Liver (tissue), 9 donors: ENCODE measurements around the gene CAMK2N2. TPM values are rescaled to one million over a fixed set of nuclear protein-coding genes. Genes with fewer than 3 reads are reported as not detected.

ENCODE experiments used
- DNase-seq: peaks from one replicate; pipeline ENCODE4 v3.0.0-alpha.2; 2017; ENCODE audit warnings: low spot score
- H3K27ac ChIP-seq, 2 donors: one replicate each; pipeline ENCODE4 v1.7.0; 2013; ENCODE audit warnings: inconsistent platforms in 2 of 2, low read length in 2 of 2, control low read depth in 1 of 2, low read depth in 1 of 2, mild to moderate bottlenecking in 1 of 2
- H3K27me3 ChIP-seq, 4 donors: one replicate each; pipeline versions ENCODE4 v1.6.1 to v1.7.0; 2013; ENCODE audit warnings: low read length in 3 of 4, inconsistent platforms in 1 of 4, mild to moderate bottlenecking in 1 of 4, moderate library complexity in 1 of 4; ENCODE audit not compliant: control insufficient read depth in 4 of 4, insufficient read depth in 4 of 4
- H3K36me3 ChIP-seq, 4 donors: one replicate each; pipeline versions ENCODE4 v1.6.1 to v1.7.0; 2013; ENCODE audit warnings: low read length in 3 of 4, mild to moderate bottlenecking in 3 of 4, low read depth in 1 of 4, moderate library complexity in 1 of 4; ENCODE audit not compliant: control insufficient read depth in 4 of 4, insufficient read depth in 3 of 4
- H3K4me1 ChIP-seq, 4 donors: one replicate each; pipeline versions ENCODE4 v1.6.1 to v1.7.0; 2013; ENCODE audit warnings: low read length in 3 of 4, mild to moderate bottlenecking in 3 of 4, moderate library complexity in 1 of 4; ENCODE audit not compliant: control insufficient read depth in 4 of 4, insufficient read depth in 4 of 4
- H3K4me3 ChIP-seq, 3 donors: one replicate each; pipeline versions ENCODE4 v1.6.1 to v1.7.0; 2013; ENCODE audit warnings: low read length in 3 of 3, control low read depth in 1 of 3, low read depth in 1 of 3, mild to moderate bottlenecking in 1 of 3
- H3K9ac ChIP-seq, 2 donors: one replicate each; pipeline ENCODE4 v1.7.0; 2013; ENCODE audit warnings: low read length in 2 of 2, mild to moderate bottlenecking in 2 of 2, moderate library complexity in 2 of 2, control low read depth in 1 of 2, low read depth in 1 of 2
- H3K9me3 ChIP-seq, 4 donors: one replicate each; pipeline versions ENCODE4 v1.6.1 to v1.7.0; 2013; ENCODE audit warnings: low read length in 3 of 4; ENCODE audit not compliant: control insufficient read depth in 4 of 4
- EGR1 ChIP-seq, 2 donors: IDR thresholded peaks; 2 replicates each; pipeline ENCODE4 v1.6.1; 2016 to 2018; ENCODE audit warnings: antibody characterized with exemption in 2 of 2, low read depth in 2 of 2
- FOXA1 ChIP-seq: IDR thresholded peaks from 2 replicates; pipeline ENCODE4 v1.6.1; 2016; ENCODE audit warnings: antibody characterized with exemption
- FOXA2 ChIP-seq: IDR thresholded peaks from 2 replicates; pipeline ENCODE4 v1.6.1; 2016; ENCODE audit warnings: antibody characterized with exemption
- GABPA ChIP-seq, 2 donors: IDR thresholded peaks in 1 of 2; conservative IDR thresholded peaks in 1 of 2; 2 replicates each; pipeline ENCODE4 v1.6.1; 2016; ENCODE audit warnings: antibody characterized with exemption in 2 of 2, mild to moderate bottlenecking in 1 of 2, moderate library complexity in 1 of 2
- HNF4A ChIP-seq, 2 donors: conservative IDR thresholded peaks; 2 replicates each; pipeline ENCODE4 v1.6.1; 2016; ENCODE audit warnings: antibody characterized with exemption in 2 of 2, mild to moderate bottlenecking in 2 of 2
- HNF4G ChIP-seq: IDR thresholded peaks from 2 replicates; pipeline ENCODE4 v1.6.1; 2016; ENCODE audit warnings: antibody characterized with exemption
- JUND ChIP-seq, 2 donors: IDR thresholded peaks; 2 replicates each; pipeline ENCODE4 v1.6.1; 2016; ENCODE audit warnings: antibody characterized with exemption in 2 of 2
- MAX ChIP-seq: IDR thresholded peaks from 2 replicates; pipeline ENCODE4 v1.6.1; 2016; ENCODE audit warnings: antibody characterized with exemption
- NR2F2 ChIP-seq: IDR thresholded peaks from 2 replicates; pipeline ENCODE4 v1.6.1; 2016; ENCODE audit warnings: antibody characterized with exemption
- RAD21 ChIP-seq, 2 donors: IDR thresholded peaks; 2 replicates each; pipeline ENCODE4 v1.6.1; 2016; ENCODE audit warnings: antibody characterized with exemption in 2 of 2, mild to moderate bottlenecking in 2 of 2
- RXRA ChIP-seq, 2 donors: IDR thresholded peaks; 2 replicates each; pipeline ENCODE4 v1.6.1; 2017 to 2018; ENCODE audit warnings: antibody characterized with exemption in 2 of 2, mild to moderate bottlenecking in 1 of 2
- SP1 ChIP-seq: IDR thresholded peaks from 2 replicates; pipeline ENCODE4 v1.6.1; 2018; ENCODE audit warnings: antibody characterized with exemption, mild to moderate bottlenecking
- TAF1 ChIP-seq: conservative IDR thresholded peaks from 2 replicates; pipeline ENCODE4 v1.6.1; 2016; ENCODE audit warnings: antibody characterized with exemption, mild to moderate bottlenecking
- YY1 ChIP-seq: IDR thresholded peaks from 2 replicates; pipeline ENCODE4 v1.6.1; 2016; ENCODE audit warnings: antibody characterized with exemption, mild to moderate bottlenecking
- WGBS: extraction: QIAGEN DNeasy Blood & Tissue Kit; methylation state at CpG from one replicate; pipeline ENCODE4 v1.1.7; 2013; 5-methylcytosine and 5-hydroxymethylcytosine counted together
- polyA plus RNA-seq, 2 donors: library from polyadenylated mRNA; stranded (reverse) in 1 of 2; unstranded in 1 of 2; fragments of 200-250 nt in 1 of 2; fragments of >200 nt in 1 of 2; fragmentation: Nextera tagmentation in 1 of 2; extraction: Ambion mirVana in 1 of 2; gene quantifications; one replicate each; pipeline versions ENCODE4 v1.2.1 to v1.2.3, GENCODE V29; 2013 to 2015
- total RNA-seq, 2 donors: library from RNA; depleted of rRNA; stranded (reverse); fragments of >200 nt; gene quantifications; one replicate each; pipeline ENCODE4 v1.2.3, GENCODE V29; 2014
- TF ChIP-seq, protein P1 (sequence below): IDR thresholded peaks from 2 replicates; pipeline ENCODE4 v1.6.1; 2016; ENCODE audit warnings: antibody characterized with exemption
- TF ChIP-seq, protein P2 (sequence below): fragments of 150-350 bp; IDR thresholded peaks from 2 replicates; pipeline ENCODE4 v1.5.1; 2017; ENCODE audit warnings: improper control_type of control experiment, low read depth, low read length; ENCODE audit not compliant: missing input control
- TF ChIP-seq, protein P3 (sequence below): IDR thresholded peaks from 2 replicates; pipeline ENCODE4 v1.6.1; 2016; ENCODE audit warnings: antibody characterized with exemption, mild to moderate bottlenecking
- TF ChIP-seq, protein P4 (sequence below): IDR thresholded peaks from 2 replicates; pipeline ENCODE4 v1.6.1; 2016; ENCODE audit warnings: antibody characterized with exemption
- donor health status: healthy.
- donor health status: healthy.
- donor health status: healthy.
- donor health status: healthy.
- donor health status: healthy.

The CAMK2N2 gene
- total and polyA plus RNA-seq, 4 donors, result 0.61 TPM; not detected in 3

- H3K27me3 ChIP-seq, result no peaks in the 10 kb centered on the region
- peak; percentile 96 for DNase-seq
- peak within 1 kb of the TSS; percentile 89 to 96 for H3K9ac ChIP-seq
- no peak for TF ChIP-seq EGR1 (IDR thresholded peaks at IDR 0.05; ENCODE audit: low read depth in 2 of 2)
- no peak for TF ChIP-seq TAF1
- TF ChIP-seq HNF4G, result no peak
- peak; percentile 82 for TF ChIP-seq YY1
- TF ChIP-seq RXRA (IDR thresholded peaks at IDR 0.05), result peak; percentile 15 to 21
- TF ChIP-seq SP1, result peak; percentile 62
- TF ChIP-seq, protein P1, sequence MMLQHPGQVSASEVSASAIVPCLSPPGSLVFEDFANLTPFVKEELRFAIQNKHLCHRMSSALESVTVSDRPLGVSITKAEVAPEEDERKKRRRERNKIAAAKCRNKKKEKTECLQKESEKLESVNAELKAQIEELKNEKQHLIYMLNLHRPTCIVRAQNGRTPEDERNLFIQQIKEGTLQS, result no peak
- TF ChIP-seq JUND (IDR thresholded peaks at IDR 0.05), result no peak
- TF ChIP-seq GABPA (IDR thresholded peaks at IDR 0.05 in 1 of 2, conservative IDR thresholded peaks at IDR 0.05 in 1 of 2), result peak; percentile 80 to 89
- peak; percentile 99 for TF ChIP-seq MAX
- TF ChIP-seq, protein P2, sequence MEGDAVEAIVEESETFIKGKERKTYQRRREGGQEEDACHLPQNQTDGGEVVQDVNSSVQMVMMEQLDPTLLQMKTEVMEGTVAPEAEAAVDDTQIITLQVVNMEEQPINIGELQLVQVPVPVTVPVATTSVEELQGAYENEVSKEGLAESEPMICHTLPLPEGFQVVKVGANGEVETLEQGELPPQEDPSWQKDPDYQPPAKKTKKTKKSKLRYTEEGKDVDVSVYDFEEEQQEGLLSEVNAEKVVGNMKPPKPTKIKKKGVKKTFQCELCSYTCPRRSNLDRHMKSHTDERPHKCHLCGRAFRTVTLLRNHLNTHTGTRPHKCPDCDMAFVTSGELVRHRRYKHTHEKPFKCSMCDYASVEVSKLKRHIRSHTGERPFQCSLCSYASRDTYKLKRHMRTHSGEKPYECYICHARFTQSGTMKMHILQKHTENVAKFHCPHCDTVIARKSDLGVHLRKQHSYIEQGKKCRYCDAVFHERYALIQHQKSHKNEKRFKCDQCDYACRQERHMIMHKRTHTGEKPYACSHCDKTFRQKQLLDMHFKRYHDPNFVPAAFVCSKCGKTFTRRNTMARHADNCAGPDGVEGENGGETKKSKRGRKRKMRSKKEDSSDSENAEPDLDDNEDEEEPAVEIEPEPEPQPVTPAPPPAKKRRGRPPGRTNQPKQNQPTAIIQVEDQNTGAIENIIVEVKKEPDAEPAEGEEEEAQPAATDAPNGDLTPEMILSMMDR, result peak; percentile 51
- TF ChIP-seq NR2F2, result no peak
- no peak for TF ChIP-seq FOXA2
- TF ChIP-seq, protein P3, sequence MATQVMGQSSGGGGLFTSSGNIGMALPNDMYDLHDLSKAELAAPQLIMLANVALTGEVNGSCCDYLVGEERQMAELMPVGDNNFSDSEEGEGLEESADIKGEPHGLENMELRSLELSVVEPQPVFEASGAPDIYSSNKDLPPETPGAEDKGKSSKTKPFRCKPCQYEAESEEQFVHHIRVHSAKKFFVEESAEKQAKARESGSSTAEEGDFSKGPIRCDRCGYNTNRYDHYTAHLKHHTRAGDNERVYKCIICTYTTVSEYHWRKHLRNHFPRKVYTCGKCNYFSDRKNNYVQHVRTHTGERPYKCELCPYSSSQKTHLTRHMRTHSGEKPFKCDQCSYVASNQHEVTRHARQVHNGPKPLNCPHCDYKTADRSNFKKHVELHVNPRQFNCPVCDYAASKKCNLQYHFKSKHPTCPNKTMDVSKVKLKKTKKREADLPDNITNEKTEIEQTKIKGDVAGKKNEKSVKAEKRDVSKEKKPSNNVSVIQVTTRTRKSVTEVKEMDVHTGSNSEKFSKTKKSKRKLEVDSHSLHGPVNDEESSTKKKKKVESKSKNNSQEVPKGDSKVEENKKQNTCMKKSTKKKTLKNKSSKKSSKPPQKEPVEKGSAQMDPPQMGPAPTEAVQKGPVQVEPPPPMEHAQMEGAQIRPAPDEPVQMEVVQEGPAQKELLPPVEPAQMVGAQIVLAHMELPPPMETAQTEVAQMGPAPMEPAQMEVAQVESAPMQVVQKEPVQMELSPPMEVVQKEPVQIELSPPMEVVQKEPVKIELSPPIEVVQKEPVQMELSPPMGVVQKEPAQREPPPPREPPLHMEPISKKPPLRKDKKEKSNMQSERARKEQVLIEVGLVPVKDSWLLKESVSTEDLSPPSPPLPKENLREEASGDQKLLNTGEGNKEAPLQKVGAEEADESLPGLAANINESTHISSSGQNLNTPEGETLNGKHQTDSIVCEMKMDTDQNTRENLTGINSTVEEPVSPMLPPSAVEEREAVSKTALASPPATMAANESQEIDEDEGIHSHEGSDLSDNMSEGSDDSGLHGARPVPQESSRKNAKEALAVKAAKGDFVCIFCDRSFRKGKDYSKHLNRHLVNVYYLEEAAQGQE, result peak; percentile 53
- TF ChIP-seq RAD21 (IDR thresholded peaks at IDR 0.05), result peak; percentile 28 to 53
- no peak for TF ChIP-seq FOXA1
- peak in 1 of 2 donors; percentile 5 for TF ChIP-seq HNF4A (conservative IDR thresholded peaks at IDR 0.05)
- TF ChIP-seq, protein P4, sequence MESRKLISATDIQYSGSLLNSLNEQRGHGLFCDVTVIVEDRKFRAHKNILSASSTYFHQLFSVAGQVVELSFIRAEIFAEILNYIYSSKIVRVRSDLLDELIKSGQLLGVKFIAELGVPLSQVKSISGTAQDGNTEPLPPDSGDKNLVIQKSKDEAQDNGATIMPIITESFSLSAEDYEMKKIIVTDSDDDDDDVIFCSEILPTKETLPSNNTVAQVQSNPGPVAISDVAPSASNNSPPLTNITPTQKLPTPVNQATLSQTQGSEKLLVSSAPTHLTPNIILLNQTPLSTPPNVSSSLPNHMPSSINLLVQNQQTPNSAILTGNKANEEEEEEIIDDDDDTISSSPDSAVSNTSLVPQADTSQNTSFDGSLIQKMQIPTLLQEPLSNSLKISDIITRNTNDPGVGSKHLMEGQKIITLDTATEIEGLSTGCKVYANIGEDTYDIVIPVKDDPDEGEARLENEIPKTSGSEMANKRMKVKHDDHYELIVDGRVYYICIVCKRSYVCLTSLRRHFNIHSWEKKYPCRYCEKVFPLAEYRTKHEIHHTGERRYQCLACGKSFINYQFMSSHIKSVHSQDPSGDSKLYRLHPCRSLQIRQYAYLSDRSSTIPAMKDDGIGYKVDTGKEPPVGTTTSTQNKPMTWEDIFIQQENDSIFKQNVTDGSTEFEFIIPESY, result peak; percentile 8
- H3K27ac ChIP-seq, result peak within 1 kb of the TSS; percentile 96
- peak within 1 kb of the TSS; percentile 82 to 100 (median 100) for H3K4me3 ChIP-seq
- WGBS, result under 1% methylated on average over 54 of the region's 54 CpGs
- H3K9me3 ChIP-seq, result no peaks in the 10 kb centered on the region
- H3K36me3 ChIP-seq, result peaks cover 3 to 12% (median 7%) of the 10 kb centered on the region in 4 donors
- H3K4me1 ChIP-seq, result peaks cover 0 to 22% (median 16%) of the 10 kb centered on the region in 4 donors
Measured at GRCh38 chr3:184249412-184250166, 11.8 kb downstream of the CAMK2N2 start, which contains the start of gene EEF1AKMT4. TSS of gene EEF1AKMT4 (plus strand) at chr3:184249672. CDS start at chr3:184249695, 23 bp downstream.
